Ectodermal cell (in vitro differentiated cells): ENCODE measurements around the gene ZFAND3.

Source experiments
- H3K27ac ChIP-seq: 2 replicates; pipeline ENCODE4 v1.7.0; 2013; ENCODE audit warnings: mild to moderate bottlenecking, low read depth, low read length; ENCODE audit not compliant: insufficient read depth, poor library complexity, severe bottlenecking
- H3K27me3 ChIP-seq: 2 replicates; pipeline ENCODE4 v1.7.0; 2013; ENCODE audit warnings: mild to moderate bottlenecking, low read length; ENCODE audit not compliant: insufficient read depth, control insufficient read depth, poor library complexity, severe bottlenecking
- H3K36me3 ChIP-seq: one replicate; pipeline ENCODE4 v1.7.0; 2013; ENCODE audit warnings: low read length; ENCODE audit not compliant: control insufficient read depth, insufficient read depth
- H3K4me1 ChIP-seq: one replicate; pipeline ENCODE4 v1.7.0; 2013; ENCODE audit warnings: low read length; ENCODE audit not compliant: control insufficient read depth, insufficient read depth
- H3K4me3 ChIP-seq: 2 replicates; pipeline ENCODE4 v1.7.0; 2013; ENCODE audit warnings: low read depth, low read length, control low read depth; ENCODE audit not compliant: insufficient read depth
- H3K9me3 ChIP-seq: 2 replicates; pipeline ENCODE4 v1.7.0; 2013; ENCODE audit warnings: mild to moderate bottlenecking, low read length, moderate library complexity; ENCODE audit not compliant: control insufficient read depth
- WGBS, 2 experiments: methylation state at CpG; one replicate each; pipeline ENCODE4 v1.1.7; 2013; ENCODE audit warnings: missing lambda C conversion rate in 2 of 2; 5-methylcytosine and 5-hydroxymethylcytosine counted together

ZFAND3 gene

GRCh38 chr6:38168126-38168525, 348.6 kb downstream of the ZFAND3 start:
- Histone ChIP-seq H3K36me3 (no peaks in the 10 kb centered on the region), H3K27me3 (no peaks in the 10 kb centered on the region), H3K4me3 (no peak overlapping the region), H3K9me3 (no peaks in the 10 kb centered on the region), H3K4me1 (peaks cover 9% of the 10 kb centered on the region), H3K27ac (no peak overlapping the region)
- WGBS, 2 experiments: 94 to 96% methylated on average over 13 of the region's 13 CpGs

- H3K9me3 ChIP-seq: no peaks in the 10 kb centered on the region
- no peaks in the 10 kb centered on the region for H3K27me3 ChIP-seq
- H3K27ac ChIP-seq: no peak overlapping the region
- no peaks in the 10 kb centered on the region for H3K36me3 ChIP-seq
- WGBS, 2 experiments: 95 to 97% methylated on average over 8 of the region's 8 CpGs
- peaks cover 9% of the 10 kb centered on the region for H3K4me1 ChIP-seq
- no peak overlapping the region for H3K4me3 ChIP-seq
Observed at GRCh38 chr6:38168699-38169098, 349.2 kb downstream of the ZFAND3 start.

- Histone ChIP-seq H3K4me3 (no peak overlapping the region), H3K27me3 (no peaks in the 10 kb centered on the region), H3K9me3 (no peaks in the 10 kb centered on the region), H3K4me1 (peaks cover 9% of the 10 kb centered on the region), H3K27ac (no peak overlapping the region), H3K36me3 (no peaks in the 10 kb centered on the region)
- WGBS, 2 experiments: 82 to 83% methylated on average over 17 to 19 of the region's 20 CpGs
Observed at GRCh38 chr6:38169221-38169976, 349.9 kb downstream of the ZFAND3 start.

- H3K27me3 ChIP-seq: no peaks in the 10 kb centered on the region
- peaks cover 9% of the 10 kb centered on the region for H3K4me1 ChIP-seq
- H3K9me3 ChIP-seq: no peaks in the 10 kb centered on the region
- H3K4me3 ChIP-seq: no peak overlapping the region
- H3K27ac ChIP-seq: no peak overlapping the region
- no peaks in the 10 kb centered on the region for H3K36me3 ChIP-seq
- WGBS, 2 experiments: 65% methylated on average over 19 of the region's 19 CpGs
Observed at GRCh38 chr6:38169977-38170526, 350.5 kb downstream of the ZFAND3 start.

GRCh38 chr6:38170666-38171355, 351.3 kb downstream of the ZFAND3 start:
- no peak overlapping the region for H3K27ac ChIP-seq
- peaks cover 9% of the 10 kb centered on the region for H3K4me1 ChIP-seq
- no peak overlapping the region for H3K4me3 ChIP-seq
- H3K36me3 ChIP-seq: no peaks in the 10 kb centered on the region
- 93% methylated on average over 13 to 14 of the region's 14 CpGs for WGBS, 2 experiments
- H3K9me3 ChIP-seq: no peaks in the 10 kb centered on the region
- no peaks in the 10 kb centered on the region for H3K27me3 ChIP-seq

GRCh38 chr6:38171997-38172738, 352.6 kb downstream of the ZFAND3 start:
- no peak overlapping the region for H3K4me3 ChIP-seq
- peaks cover 9% of the 10 kb centered on the region for H3K4me1 ChIP-seq
- no peaks in the 10 kb centered on the region for H3K9me3 ChIP-seq
- 89 to 90% methylated on average over 13 of the region's 13 CpGs for WGBS, 2 experiments
- no peak overlapping the region for H3K27ac ChIP-seq
- no peaks in the 10 kb centered on the region for H3K36me3 ChIP-seq
- H3K27me3 ChIP-seq: no peaks in the 10 kb centered on the region

- H3K4me1 ChIP-seq: peaks cover 16% of the 10 kb centered on the region
- no peak overlapping the region for H3K4me3 ChIP-seq
- no peaks in the 10 kb centered on the region for H3K27me3 ChIP-seq
- H3K27ac ChIP-seq: no peak overlapping the region
- no peaks in the 10 kb centered on the region for H3K9me3 ChIP-seq
- no peaks in the 10 kb centered on the region for H3K36me3 ChIP-seq
- 74 to 78% methylated on average over 15 of the region's 15 CpGs for WGBS, 2 experiments
Observed at GRCh38 chr6:38172739-38173410, 353.3 kb downstream of the ZFAND3 start.

- Histone ChIP-seq H3K27me3 (no peaks in the 10 kb centered on the region), H3K36me3 (no peaks in the 10 kb centered on the region), H3K9me3 (no peaks in the 10 kb centered on the region), H3K4me1 (peaks cover 22% of the 10 kb centered on the region), H3K4me3 (no peak overlapping the region), H3K27ac (no peak overlapping the region)
- 95 to 97% methylated on average over 11 of the region's 11 CpGs for WGBS, 2 experiments
Observed at GRCh38 chr6:38173909-38174308, 354.4 kb downstream of the ZFAND3 start.

- peaks cover 22% of the 10 kb centered on the region for H3K4me1 ChIP-seq
- whole genome bisulfite sequencing, 2 experiments: 93 to 96% methylated on average over 8 of the region's 8 CpGs
- H3K27me3 ChIP-seq: no peaks in the 10 kb centered on the region
- no peak overlapping the region for H3K27ac ChIP-seq
- no peaks in the 10 kb centered on the region for H3K9me3 ChIP-seq
- no peaks in the 10 kb centered on the region for H3K36me3 ChIP-seq
- no peak overlapping the region for H3K4me3 ChIP-seq
Observed at GRCh38 chr6:38174315-38174714, 354.8 kb downstream of the ZFAND3 start.
